ENCODE measurements around the gene PDLIM3.
"Not testable (repeated sequence)": the region's sequence is repeated elsewhere in the genome, so short reads cannot be mapped to it uniquely, and the experiment has no call there.

PDLIM3 gene

GRCh38 chr4:185554365-185555126 lies 19.2 kb upstream of the PDLIM3 start:
- DNase-seq (ENCODE audit: low read depth, low spot score), result no peak

DNA sequence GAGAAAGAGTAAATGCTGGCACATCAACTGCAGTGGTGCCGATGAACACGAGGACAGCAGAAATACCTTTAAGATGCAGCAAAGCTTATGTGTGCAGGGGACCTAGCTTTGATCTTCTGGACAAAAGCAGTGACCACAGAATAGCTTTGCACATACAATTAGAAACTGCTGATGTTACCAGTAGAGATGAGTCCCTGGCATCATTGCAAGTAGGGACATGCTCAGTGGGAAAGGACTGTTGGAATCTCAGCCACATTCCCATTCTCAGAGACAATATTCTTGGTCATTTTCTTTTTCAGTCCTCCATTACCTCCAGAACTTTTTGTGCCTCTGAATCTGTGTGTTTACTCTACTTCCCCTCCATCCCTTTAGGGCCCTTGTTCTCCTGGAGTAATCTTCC lies 16.9 kb upstream of the PDLIM3 start:
- no peak for DNase-seq (ENCODE audit: low read depth, low spot score)

DNA sequence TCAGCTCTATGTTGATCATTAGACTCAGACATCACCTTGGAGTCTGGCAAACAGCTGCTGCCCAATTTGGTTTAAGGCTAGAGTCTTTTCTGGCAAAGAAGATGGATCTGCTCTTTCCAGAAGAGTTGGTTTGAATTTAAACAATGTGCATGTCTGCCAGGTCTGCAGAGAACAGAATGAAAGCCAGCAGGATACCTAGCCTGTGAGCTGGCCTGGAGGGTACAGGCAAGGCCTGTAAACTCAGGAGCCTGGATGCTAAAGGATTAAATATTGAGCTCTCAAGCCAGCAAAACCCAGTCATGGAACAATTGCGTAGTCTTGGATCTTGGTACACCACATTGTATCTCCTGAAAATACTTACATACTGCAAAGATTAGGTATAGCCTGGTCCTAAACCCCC lies 15.6 kb upstream of the PDLIM3 start:
- DNase-seq (ENCODE audit: low read depth, low spot score), result no peak

GRCh38 chr4:185549095-185549639 lies 13.9 kb upstream of the PDLIM3 start:
- no peak for DNase-seq (ENCODE audit: low read depth, low spot score)

DNA sequence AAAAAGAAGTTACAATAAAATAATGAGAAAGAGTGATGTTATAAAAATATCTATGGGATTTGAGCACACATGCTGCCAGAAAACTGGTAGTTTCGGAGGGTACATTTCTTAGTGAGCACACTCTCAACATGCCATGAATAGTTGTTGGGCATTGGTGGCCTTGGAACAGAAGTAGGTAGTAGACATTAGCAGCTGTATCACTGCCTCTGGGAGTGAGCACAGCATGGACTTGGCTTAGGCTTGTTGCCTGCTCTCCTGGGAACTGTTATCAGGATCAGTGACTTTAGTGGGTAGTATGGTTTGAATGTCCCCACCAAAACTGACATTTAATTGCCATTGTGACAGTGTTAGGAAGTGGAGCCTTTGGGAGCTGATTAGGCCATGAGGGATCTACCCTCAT lies 13.3 kb upstream of the PDLIM3 start:
- no peak for DNase-seq (ENCODE audit: low read depth, low spot score)

- DNase-seq (ENCODE audit: low read depth, low spot score), result no peak
Observed at GRCh38 chr4:185546335-185546734, 11.0 kb upstream of the PDLIM3 start.

GRCh38 chr4:185542626-185543315 lies 7.5 kb upstream of the PDLIM3 start:
- DNase-seq (ENCODE audit: low read depth, low spot score), result no peak

DNA sequence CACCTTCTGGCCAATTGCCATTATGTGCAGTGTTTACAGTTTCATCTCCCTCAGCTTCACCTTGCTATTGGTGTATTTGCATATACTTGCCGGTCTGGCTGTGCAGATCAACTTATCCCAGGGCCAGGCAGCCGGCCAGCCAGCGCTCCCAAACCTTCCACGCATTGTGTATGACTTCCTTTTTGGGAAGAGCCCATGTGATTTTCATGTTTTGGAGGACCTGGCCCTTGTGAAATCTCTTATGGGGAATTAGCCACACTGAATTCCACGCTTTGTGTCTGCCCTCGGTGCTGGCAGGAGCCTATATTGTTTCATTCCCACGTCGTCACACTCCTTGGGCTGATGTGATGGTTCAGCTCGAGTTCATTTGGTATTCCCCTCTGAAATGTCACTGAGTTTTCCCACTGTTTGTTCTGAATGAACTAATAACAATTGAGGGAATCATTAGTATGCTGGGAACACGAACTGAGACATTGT lies 6.0 kb upstream of the PDLIM3 start:
- DNase-seq (ENCODE audit: low read depth, low spot score), result no peak

DNA sequence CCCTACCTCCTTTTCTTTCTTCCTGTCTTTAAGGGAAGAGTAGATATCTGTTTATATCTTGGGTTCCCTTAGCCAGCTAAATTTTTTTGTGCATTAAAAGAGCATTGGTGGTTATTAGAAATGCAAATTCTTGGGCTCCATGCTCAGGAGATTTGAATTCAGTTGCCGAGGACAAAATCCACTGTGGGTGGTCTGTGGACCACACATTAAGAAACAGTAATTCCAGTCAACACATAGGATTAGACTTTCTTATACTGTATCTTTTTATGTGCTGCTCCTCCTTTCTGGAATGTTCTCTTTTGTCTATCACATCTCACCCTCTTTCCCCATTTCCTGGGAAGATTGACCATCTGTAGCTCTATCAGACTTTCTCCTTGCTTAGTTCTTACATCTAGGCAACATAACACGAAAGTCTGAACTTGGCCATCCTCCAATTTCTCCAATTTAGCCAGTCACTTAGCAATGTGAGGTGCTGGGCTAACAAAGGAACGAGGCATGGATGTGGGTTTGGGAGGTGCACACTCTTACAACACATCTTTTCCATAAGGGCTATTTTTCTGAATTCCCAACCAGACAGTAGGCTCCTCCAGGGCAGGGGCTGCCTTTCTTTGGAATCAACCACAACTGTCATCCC lies 5.3 kb upstream of the PDLIM3 start:
- no peak for DNase-seq (ENCODE audit: low read depth, low spot score)

DNA sequence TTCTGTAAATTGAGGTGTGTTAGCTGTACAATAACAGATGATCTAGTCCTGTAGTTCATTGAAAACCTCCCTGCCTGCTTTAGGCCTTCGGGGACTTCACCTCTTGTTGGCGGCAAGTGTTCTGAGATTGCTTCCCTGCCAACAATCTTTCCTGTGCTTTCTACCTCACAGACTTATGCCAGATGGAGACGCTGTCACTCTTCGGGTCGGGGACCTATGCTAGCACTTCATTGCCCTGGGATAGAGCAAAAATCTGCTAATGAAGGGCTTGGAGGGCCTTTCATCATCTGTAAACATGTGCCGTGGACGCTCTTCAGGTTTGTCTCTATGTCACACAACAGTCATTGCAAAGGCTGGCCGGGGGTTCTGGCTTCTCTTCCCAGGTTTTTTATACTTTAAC lies 4.7 kb upstream of the PDLIM3 start:
- no peak for DNase-seq (ENCODE audit: low read depth, low spot score)

DNA sequence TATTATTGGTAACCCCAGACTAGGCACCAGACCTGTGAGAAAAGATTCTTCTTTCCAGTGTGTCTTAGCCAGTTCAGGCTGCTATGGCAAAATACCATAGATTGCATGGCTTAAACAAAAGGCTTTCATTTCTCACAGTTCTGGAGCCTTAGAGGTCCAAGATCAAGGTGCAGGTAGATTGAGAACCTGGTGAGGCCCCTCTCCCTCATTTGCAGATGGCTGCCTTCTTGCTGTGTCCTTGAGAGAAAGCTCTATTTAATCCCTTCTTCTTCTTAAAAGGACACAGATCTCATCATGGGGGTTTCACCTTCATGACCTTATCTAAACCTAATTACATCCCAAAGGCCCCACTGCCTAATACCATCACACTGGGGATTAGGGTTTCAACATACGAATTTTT lies 3.5 kb upstream of the PDLIM3 start:
- DNase-seq (ENCODE audit: low read depth, low spot score), result no peak

- no peak for DNase-seq (ENCODE audit: low read depth, low spot score)
Observed at GRCh38 chr4:185536411-185536709, 1.1 kb upstream of the PDLIM3 start.

- no peak for DNase-seq (ENCODE audit: low read depth, low spot score)
Observed at GRCh38 chr4:185535612-185536410, 504 bp upstream of the PDLIM3 start.

DNA sequence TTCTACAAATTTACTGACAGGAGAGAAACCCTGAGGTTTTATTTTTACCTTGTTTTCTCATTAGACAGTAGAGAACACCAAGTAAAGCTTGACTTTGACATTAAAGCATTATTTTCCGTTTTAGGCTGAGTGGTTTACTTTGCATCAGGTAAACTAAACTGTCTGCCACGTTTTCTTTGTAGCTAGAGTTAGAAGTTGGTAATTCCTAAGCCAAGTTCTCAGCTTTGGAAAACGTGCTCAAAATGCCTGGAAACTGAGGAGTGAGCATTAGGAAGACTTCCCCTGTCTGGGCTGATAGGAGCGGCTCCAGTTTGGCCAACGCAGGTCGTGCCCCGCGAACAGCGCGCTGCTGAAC lies 819 bp downstream of the PDLIM3 start:
- DNase-seq (ENCODE audit: low read depth, low spot score), result no peak

DNA sequence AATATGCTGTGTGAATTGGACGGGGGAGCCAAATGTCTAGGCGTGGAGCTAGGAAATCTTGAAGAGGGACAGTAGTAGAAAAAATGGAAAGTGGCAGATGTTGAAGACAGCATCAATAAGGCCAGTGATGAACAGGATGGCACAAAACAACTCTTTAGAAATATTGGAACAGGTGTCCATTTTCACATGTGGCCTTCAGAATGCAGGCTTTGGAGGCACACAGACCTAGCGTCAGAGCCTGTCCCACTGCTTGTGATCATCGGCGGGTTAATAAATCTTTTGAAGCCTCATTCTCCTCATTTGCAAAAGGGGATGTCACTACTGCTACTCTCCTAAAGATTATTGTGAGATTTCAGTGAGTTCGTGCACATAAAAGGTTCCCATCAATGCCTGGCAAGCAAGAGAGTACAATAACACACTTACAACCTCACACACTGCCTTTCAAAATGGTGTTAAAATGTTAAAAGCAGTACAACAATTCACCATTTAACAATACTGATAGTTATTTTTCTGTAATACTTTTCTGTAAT lies 2.4 kb downstream of the PDLIM3 start:
- no peak for DNase-seq (ENCODE audit: low read depth, low spot score)

DNA sequence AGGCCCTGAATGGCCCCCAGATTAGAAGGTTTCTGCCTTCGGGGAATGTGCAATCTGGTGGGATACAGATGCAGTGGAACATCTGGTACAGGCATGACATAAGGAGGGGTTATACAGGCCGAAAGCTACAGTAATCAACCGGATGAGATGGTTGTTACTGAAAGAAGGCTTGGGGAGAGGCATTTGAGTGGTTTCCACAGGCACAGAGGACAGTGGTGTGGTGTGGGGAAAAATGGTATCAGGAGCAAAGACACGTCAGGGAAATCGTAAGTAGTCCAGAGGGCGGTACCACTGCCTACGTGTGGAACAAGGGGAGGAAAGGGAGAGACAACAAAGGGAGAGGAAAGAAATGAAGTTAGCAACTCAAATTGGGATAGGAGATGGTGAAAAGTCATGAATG lies 3.0 kb downstream of the PDLIM3 start:
- DNase-seq (ENCODE audit: low read depth, low spot score), result no peak

- not testable (repeated sequence) for DNase-seq (ENCODE audit: low read depth, low spot score)
Observed at GRCh38 chr4:185531654-185532053, 3.7 kb downstream of the PDLIM3 start.

DNA sequence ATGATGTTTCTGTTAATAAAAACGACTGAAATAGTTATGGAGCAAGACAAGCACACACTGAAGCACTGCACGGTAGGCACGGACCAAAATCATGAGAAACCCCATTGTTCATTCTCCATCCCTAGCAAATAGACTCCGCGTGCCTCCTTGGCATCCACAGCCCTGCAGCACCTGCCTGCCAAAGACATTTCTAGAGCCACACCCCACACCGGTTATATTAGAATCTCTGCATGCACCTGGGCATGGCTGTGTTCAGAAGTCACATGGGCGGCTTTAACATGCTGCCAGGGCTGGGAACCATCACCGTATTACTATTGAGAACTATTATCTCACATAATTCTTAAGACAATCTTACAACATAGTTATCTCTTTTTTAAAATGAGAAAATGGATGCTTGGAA lies 5.9 kb downstream of the PDLIM3 start:
- DNase-seq (ENCODE audit: low read depth, low spot score), result no peak

- no peak for DNase-seq (ENCODE audit: low read depth, low spot score)
Observed at GRCh38 chr4:185524888-185525863, 10.1 kb downstream of the PDLIM3 start.

DNA sequence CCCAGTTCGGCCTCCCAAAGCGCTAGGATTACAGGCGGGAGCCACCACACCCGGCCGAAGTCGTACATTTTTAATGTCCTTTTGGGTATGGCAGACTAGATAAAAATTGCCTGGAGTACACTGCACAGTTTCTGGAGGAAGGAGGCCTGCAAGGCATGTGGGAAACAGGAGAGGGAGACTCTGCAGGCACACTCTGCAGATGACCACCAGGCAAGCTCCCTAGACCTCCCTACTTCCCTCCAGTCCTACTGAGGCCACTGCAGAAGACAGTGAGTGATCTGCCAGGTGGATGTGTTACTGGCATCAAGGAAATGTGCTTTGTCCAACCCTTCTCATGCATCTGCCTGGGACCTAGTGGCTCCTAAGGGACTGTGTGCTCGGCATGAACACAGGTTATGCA lies 11.4 kb downstream of the PDLIM3 start:
- DNase-seq (ENCODE audit: low read depth, low spot score), result no peak

DNA sequence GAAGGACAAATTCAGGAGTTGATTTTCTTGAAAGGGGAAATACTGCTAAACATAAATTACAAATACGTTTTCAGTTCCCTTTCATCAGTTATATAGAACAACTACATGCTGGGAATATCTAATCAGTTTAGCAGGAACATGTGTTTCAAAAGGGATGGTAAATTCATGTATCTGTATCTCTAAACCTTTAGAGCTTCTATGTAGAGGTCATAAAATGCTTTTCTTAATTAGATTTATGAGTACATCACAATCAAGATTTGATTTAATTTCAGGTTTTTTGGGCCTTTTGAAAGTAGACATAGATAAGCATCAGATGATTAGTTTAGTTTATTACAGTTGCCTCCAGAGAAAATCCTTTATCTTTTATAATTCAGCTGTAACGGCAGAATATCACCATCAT lies 12.9 kb downstream of the PDLIM3 start:
- DNase-seq (ENCODE audit: low read depth, low spot score), result no peak
